ENCODE results near the gene F2R. TPM values are rescaled to one million over a fixed set of nuclear protein-coding genes. Genes with fewer than 3 reads are reported as not detected.
A peak's percentile ranks its signal among the peaks of the same experiment; 100 is the strongest.
"Not testable (repeated sequence)": the region's sequence is repeated elsewhere in the genome, so short reads cannot be mapped to it uniquely, and the experiment has no call there.

F2R gene
- 4.7 TPM for total RNA-seq

DNA sequence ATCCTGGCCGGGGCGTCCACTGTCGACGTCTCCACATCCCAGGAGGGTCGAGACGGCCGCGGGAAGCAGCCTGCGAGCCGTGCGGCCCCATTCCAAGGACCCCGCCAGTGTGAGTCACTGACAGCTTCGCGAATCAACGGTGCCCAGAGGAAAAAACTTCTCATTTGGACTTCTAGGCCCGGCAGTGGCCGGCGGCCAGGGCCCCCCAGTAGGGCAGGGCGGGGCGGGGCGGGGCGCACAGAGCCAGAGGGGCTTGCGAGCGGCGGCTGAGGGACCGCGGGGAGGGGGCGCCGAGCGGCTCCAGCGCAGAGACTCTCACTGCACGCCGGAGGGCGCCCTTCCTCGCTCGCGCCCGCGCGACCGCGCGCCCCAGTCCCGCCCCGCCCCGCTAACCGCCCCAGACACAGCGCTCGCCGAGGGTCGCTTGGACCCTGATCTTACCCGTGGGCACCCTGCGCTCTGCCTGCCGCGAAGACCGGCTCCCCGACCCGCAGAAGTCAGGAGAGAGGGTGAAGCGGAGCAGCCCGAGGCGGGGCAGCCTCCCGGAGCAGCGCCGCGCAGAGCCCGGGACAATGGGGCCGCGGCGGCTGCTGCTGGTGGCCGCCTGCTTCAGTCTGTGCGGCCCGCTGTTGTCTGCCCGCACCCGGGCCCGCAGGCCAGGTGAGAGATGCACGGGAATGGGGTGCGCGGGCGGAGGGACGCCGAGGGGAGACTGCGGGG, at the start of gene F2R:
TSS of gene F2R (plus strand) at position 391 of the 720 bp plus-strand sequence. CDS start at position 573, 182 bp downstream.
- peak; percentile 66 for DNase-seq (ENCODE audit: low spot score)
- intact Hi-C loops (cut with DNase I): no loop called here
- peak; percentile 67 for ATAC-seq

DNA sequence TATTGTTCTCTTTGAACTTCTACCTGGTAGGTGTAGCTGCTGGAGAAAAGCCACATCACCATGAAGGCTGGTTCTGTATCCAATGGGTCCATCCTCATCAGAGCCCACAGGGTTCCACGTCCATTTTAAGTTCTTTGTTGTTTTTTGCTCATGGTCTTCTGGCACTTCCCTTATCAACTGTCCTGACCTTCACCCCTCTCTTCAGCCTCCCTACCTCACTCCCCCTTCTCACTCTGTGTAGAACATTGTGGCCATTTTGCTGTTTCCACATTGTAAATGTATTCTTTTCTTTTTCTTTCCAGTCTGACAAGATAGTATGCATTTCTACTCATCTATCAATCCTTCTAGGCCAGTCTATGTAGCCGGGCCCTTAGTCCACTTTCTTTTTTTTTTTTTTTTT, 48.4 kb upstream of the F2R start:
- DNase-seq (ENCODE audit: low spot score): no peak
- intact Hi-C loops (cut with DNase I): no loop called here

DNA sequence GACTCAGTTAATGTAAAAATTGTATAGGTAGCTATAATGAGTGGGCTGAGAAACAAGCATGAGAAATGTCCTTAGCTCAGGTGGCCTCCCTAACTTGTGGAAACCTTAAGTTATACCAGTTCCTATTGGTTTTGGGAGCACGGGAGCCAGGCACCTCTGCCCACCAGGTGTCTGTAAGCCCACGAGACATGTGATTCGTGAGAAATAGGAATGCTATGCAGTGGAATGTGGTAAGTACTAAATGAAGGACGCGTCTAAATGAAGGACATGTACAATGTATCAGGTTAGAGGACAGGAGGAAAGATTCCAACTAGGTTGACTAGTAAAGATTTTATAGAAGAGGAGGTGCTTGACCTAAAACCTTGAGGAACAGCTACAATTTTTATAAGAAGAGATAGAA, 46.7 kb upstream of the F2R start:
- no peak for ATAC-seq
- intact Hi-C loops (cut with DNase I): no loop called here
- DNase-seq (ENCODE audit: low spot score): no peak

More for the DNA sequence above, 48.4 kb upstream of the F2R start:
- ATAC-seq: no peak

DNA sequence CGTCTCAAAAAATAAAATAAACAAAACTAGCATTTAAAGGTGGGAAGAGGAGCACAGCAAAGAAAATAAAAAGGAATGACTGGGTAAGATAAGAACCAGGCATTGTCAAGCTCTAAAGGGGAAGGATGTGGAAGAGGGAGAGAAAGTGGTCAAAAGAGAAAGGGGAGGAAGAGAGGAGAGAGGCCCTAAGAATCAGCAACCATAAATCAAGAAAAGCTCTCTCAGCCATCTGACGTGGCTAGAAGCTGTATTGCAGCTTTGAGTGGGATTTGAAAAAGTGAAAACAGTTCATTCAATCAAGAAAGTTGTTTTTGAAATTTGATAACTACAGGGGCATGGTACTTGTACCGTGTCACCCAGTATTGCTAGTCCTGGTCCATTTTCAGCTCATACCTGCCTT, 45.4 kb upstream of the F2R start:
- intact Hi-C loops (cut with DNase I): no loop called here
- ATAC-seq: no peak
- DNase-seq (ENCODE audit: low spot score): no peak

DNA sequence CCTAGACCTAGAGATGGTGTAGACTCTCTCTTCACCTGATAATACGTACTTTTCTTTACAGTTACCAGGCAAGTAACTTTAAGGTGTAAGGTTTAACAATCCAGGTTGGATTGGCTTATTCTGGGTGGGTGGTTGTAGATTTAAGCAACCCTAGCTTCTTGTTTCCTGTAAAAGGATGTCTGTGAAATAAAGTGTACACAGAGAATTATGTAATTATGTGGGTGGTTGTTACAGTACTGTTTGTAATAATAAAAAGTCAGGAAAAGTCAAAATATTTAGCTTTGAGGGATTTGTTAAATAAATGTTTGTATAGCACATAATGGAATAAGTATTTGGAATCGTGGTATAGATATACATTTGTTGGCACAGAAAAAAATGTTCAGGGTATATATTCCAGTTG, 43.7 kb upstream of the F2R start:
- ATAC-seq: no peak
- intact Hi-C loops (cut with DNase I): no loop called here
- no peak for DNase-seq (ENCODE audit: low spot score)

DNA sequence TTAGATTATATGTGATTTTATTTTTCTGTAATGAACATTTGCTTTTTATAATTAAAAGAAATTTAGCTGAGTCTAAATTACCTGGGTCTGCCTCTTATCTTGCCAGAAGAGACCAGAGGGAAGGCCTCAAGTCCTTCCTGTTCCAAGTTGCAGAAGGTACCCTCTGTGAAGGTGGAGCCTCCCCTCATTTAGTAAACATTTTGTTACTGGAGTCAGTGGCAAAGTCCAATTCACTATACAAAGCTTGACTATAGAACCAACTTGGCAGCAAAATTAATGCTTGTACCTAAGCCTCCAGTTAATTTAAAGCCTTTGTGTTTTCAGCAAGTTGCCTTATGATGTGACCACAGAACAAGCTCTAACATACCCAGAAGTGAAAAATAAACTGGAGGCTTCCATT, 42.8 kb upstream of the F2R start:
- DNase-seq (ENCODE audit: low spot score): no peak
- ATAC-seq: no peak
- intact Hi-C loops (cut with DNase I): no loop called here

DNA sequence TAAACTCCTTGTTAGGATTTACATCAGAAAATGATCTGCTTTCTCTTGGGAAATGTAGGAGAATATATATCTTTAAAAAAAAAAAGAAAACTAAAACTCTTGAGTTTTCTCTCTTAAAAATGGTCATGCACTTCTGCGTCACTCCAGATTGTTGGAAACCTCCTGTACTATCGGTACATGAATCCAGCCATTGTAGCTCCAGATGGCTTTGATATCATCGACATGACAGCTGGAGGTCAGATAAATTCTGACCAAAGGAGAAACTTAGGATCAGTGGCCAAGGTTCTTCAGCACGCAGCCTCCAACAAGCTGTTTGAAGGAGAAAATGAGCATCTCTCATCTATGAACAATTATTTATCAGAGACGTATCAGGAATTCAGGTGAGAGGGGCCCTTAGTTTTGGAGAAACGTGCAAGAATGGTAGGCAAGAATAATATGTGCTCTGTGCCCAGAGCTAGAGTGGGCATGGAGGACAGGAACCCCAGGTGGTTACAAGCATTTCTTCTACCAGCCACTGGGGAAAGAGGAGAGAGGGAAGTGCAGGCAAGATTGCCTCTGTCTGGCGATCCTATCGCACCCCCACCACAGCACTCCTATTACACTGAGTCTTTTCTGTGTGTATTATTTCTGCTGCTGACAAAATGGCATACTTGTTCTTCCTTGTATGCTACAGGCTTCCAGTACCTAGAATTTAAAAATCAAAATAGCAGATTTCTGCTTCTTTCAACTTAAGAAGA, 41.4 kb upstream of the F2R start:
- ATAC-seq: no peak
- intact Hi-C loops (cut with DNase I): no loop called here

DNA sequence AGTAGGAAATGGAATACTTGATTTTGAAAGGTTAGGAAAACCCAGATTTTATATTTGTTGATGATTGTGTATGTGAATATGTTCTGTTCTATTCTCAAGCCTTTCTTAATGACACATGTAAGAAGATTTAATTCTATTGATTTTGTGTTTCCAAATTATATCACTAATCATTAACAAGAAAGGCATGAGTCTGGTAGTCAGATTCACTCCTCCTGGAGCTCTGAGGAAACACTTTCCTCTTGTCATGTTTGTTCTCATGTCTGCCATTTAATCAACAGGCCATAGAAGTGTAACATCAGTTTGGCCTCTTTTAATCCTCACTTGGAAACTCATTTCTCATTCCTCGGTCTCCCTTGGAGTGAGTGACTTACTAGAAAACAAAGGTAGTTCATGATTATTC, 40.6 kb upstream of the F2R start:
- DNase-seq (ENCODE audit: low spot score): no peak

More for the DNA sequence above, 41.4 kb upstream of the F2R start:
- no peak for DNase-seq (ENCODE audit: low spot score)

DNA sequence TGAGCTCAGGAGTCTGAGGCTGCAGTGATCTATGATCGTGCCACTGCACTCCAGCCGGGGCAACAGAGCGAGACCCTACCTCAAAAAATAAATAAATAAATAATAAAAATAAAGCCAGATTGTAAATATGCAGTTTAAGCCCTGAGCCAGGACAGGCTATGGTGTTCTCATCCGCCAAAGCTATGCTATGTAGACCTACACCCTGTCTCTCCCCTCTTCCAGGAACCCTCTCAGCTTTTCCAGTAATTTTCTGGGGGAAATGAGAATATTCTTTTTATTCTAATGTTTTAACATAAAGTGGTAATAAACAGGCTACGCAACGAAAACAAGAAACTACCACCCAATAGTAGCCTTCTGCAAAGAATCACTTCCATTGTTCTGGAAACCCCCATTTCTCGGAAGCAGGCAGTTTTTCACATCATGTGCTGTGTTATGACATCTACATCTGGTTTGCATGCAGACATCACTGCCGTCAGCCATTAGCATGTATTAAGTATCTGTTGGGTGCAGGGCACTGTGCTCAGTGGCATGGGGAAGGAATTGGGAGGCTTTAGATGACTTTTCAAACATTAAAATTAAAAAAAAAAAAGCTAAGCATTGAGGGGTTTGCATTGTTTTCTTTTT, 38.0 kb upstream of the F2R start:
- ATAC-seq: no peak
- intact Hi-C loops (cut with DNase I): no loop called here

More for the DNA sequence above, 40.6 kb upstream of the F2R start:
- no peak for ATAC-seq
- intact Hi-C loops (cut with DNase I): no loop called here

DNA sequence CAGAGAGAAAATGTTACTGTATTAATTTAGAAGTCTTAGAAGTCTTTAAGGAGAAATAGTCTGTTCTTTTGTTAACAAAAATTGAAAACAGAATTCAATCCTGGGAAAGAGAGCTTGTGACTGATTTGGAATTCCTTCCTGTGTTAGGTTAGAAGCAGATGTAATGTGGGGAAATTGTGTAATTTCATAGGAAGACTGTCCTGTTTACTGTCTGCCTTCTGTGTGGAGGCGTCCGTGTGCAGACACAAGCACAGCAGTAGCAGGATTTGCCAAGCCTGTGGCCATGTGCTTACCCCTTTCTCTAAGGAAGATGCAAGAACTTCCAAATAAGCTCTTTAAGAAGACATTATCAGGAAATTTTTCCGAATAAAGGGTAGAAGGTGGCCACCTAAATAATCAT, 36.7 kb upstream of the F2R start:
- intact Hi-C loops (cut with DNase I): no loop called here
- DNase-seq (ENCODE audit: low spot score) (no peak), ATAC-seq (peak; percentile 41)

More for the DNA sequence above, 38.0 kb upstream of the F2R start:
- DNase-seq (ENCODE audit: low spot score): no peak

DNA sequence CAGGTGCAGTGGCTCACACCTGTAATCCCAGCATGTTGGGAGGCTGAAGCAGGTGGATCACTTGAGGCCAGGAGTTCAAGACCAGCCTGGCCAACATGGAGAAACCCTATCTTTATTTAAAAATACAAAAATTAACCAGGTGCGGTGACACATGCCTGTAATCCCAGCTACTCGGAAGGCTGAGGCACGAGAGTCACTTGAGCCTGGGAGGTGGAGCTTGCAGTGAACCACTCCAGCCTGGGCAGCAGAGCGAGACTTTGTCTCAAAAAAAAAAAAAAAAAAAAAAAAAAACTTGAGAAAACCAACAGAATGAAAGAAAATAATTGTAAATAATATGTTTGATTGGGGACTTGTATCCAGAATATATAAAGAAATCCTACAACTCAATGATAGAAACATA, 35.1 kb upstream of the F2R start:
- DNase-seq (ENCODE audit: low spot score); intact Hi-C loops (cut with DNase I); ATAC-seq: not testable (repeated sequence)

DNA sequence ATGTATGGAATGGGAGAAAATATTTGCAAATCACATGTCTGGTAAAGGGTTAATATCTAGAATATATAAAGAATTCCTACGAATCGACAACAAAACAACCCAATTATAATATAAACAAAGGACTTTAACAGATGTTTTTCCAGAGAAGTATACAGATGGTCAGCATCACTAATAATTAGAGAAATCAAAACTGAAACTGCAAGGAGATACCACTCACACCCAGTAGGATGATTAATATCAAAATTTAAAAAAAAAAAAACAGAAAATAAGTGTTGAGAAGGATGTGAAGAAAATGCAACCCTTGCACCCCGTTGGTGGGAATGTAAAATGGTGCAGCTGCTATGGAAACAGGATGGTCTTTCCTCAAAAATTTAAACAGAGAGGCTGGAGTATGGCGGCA, 34.6 kb upstream of the F2R start:
- intact Hi-C loops (cut with DNase I): no loop called here
- DNase-seq (ENCODE audit: low spot score) (no peak), ATAC-seq (no peak)

DNA sequence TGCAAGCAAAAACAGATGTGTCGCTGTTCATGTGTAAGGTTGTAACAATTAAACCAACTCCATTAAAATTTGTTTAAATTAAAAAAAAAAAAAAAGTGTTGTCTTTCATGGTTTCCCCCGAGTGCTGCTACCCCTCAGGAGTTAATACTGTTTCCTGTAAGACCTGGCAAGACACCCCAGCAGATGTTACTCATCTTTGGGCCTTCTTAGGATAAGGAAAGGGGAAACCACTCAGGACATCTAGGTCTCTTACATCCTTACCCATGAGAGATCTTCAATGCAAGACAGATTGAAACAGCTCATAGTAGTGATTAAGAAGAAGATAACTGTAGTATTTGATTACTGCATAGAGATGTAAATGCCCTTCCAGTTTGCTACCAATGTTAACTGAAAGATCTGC, 33.5 kb upstream of the F2R start:
- intact Hi-C loops (cut with DNase I): no loop called here
- DNase-seq (ENCODE audit: low spot score): no peak
- ATAC-seq: no peak

DNA sequence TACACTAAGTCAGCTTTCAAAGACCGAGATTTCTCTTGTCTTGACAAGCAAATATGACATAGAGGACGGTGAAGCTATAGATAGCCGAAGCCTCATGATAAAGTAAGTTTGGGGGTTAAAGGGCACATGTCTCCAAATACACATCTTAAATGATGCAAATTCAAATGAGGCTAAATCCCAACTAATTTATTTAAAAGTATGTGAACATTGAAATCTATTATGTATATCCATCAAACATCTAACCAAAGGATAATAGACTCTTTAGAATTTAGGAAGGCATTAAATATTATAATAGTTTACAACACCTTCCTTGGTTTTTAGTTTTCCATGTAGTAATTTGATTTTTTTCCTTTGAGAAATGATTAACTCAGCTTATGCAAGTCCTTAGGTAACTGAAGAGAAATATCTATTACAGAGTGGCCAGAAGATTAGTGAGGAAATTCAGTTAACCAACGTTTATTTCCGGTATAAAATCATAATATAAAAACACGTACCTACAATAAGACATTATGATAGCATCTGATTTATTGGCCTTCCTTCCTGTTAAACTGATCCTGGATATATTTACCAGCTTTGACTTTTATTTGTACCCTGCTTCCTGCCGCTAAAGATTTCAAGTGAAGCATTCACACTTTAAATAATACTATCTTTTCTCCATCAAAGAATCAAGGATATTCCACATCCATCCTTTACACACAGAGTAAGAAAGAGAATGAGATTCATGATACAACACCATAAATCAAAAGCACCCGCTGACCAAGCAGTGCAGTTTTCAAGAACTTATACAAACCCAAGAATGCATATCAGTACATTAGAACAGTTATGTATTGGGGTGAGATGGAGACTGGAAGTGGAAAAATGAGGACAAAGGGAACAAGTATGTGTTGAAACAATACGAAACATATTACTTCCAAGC, 31.9 kb upstream of the F2R start:
- intact Hi-C loops (cut with DNase I): no loop called here
- no peak for ATAC-seq

DNA sequence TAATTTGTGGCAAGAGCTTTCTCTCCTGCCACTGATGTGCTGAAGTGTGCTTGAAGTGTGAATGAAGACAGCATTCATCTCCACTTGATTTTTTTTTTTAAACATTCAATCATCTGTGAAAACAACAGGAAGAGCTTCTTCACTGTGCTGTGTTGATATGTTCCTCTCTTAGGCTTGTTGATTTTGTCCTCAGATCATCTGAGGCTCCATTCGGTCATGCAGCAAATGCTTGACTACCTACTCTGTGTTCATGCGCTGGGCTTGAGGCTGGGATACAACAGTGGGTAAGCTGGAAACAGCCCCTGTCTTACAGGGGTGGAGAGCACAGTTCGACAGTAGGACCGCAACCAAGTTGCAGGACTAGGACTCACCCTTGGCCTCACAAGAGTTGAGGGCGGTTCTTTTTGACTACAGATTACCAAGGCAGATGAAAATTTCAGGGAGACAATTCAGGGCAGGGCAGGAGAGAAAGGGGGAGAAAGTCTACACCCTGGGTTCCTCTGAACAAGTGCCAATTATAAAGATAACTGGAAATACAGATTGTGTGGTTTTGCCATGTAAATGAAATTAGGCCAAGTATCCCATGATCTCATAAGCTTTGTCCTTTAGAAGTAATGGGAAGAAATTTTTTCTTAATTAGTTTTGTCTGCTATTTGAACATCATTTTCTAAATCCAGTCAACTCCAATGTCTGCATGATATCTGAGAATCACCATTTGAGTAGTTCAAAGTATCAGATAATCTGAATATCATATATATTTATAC, 31.0 kb upstream of the F2R start:
- no peak for ATAC-seq
- intact Hi-C loops (cut with DNase I): no loop called here

More for the DNA sequence above, 31.9 kb upstream of the F2R start:
- DNase-seq (ENCODE audit: low spot score): no peak

DNA sequence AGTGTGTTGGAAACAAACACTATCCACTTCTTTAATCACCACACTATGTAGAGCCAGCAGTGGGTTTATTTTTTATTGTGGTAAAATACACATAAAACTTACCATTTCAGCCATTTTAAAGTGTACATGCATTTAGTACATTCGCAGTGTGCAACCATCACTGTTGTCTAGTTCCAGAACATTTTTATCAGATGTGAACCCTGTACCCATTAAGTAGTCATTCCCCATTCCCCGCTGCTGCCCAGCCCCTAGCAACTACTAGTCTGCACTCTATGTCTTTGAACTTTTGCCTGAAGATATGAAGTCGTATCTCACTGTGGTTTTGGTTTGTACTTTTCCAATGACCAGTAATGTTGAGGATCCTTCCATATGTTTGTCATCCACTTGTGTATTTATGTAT, 30.2 kb upstream of the F2R start:
- ATAC-seq (no peak), DNase-seq (ENCODE audit: low spot score) (no peak)
- intact Hi-C loops (cut with DNase I): no loop called here

More for the DNA sequence above, 31.0 kb upstream of the F2R start:
- no peak for DNase-seq (ENCODE audit: low spot score)

DNA sequence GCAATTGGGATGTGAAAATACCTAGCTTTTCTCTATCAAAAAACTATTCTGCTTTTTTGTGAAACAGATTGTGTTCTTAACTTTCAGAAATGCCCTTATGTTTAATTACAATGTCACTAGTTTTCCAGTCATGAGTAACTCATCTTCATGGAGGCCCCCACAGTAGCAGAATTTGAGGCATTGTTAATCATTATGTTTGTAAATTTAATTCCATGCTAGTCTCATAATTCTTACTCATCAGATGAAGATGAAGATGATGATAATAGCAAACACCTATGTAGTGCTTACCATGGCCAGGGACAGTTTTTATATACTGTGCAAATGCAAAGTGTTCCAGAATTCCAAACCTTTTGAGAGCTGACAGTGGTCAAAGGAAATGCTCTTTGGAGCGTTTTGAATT, 27.7 kb upstream of the F2R start:
- intact Hi-C loops (cut with DNase I): no loop called here
- ATAC-seq: no peak
- DNase-seq (ENCODE audit: low spot score): no peak

DNA sequence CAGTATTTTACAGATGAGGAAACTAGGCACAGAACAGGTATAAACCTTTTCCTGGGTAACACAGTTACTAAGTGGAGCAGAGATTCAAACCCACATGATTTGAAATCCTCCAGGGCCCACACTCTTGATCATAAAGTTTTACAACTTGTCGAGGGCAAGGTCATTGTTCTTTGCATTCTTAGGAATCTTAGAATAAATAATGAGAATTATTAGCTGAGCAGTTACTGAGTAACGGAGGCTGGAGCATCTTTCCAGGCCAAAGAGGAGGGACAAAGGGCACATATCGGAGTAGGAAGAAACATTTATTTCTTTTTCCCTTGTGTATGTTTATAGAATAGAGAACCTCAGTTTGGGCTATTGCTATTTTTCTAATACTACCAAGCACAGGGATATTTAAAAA, 27.1 kb upstream of the F2R start:
- DNase-seq (ENCODE audit: low spot score) (no peak), ATAC-seq (no peak)
- intact Hi-C loops (cut with DNase I): no loop called here

All from sciatic nerve (tissue), 2 donors.